Esophagus muscularis mucosa (tissue), 4 donors: Measurements from ENCODE around the gene TBC1D9. TPM values are rescaled to one million over a fixed set of nuclear protein-coding genes. Genes with fewer than 3 reads are reported as not detected.
A peak's percentile ranks its signal among the peaks of the same experiment; 100 is the strongest.

ENCODE experiments used
- DNase-seq: peaks from one replicate; pipeline ENCODE4 v3.0.0-alpha.2; 2017; ENCODE audit errors: extremely low spot score
- H3K27ac ChIP-seq, 4 donors: fragments of 200-600 bp; sonication (generic); replicated peaks in 1 of 4; 1 replicate in 3 of 4; 2 replicates in 1 of 4; pipeline ENCODE4 v1.5.1; 2016 to 2019; ENCODE audit warnings: mild to moderate bottlenecking in 1 of 4
- H3K27me3 ChIP-seq, 4 donors: fragments of 200-600 bp; sonication (generic); one replicate each; pipeline versions ENCODE4 v1.5.1 to v1.6.0; 2016 to 2019
- H3K36me3 ChIP-seq, 4 donors: fragments of 200-600 bp; sonication (generic); one replicate each; pipeline ENCODE4 v1.5.1; 2016 to 2019
- H3K4me1 ChIP-seq, 4 donors: fragments of 200-600 bp; sonication (generic); one replicate each; pipeline ENCODE4 v1.5.1; 2016 to 2019
- H3K4me3 ChIP-seq, 4 donors: fragments of 200-600 bp; sonication (generic); 1 replicate in 2 of 4; 2 replicates in 2 of 4; pipeline ENCODE4 v1.5.1; 2016 to 2019; ENCODE audit warnings: mild to moderate bottlenecking in 4 of 4, moderate library complexity in 1 of 4
- H3K9me3 ChIP-seq, 4 donors: fragments of 200-600 bp; sonication (generic); 1 replicate in 3 of 4; 2 replicates in 1 of 4; pipeline ENCODE4 v1.5.1; 2016 to 2019
- EP300 ChIP-seq: sonication (generic); formaldehyde crosslinking; IDR thresholded peaks from one replicate; pipeline ENCODE4 v1.6.1; 2017; ENCODE audit warnings: antibody characterized with exemption
- POLR2A ChIP-seq: fragments of 450-650 bp; IDR thresholded peaks from one replicate; pipeline ENCODE4 v1.6.1; 2017; ENCODE audit warnings: antibody characterized with exemption, moderate library complexity, mild to moderate bottlenecking, low read depth
- POLR2AphosphoS5 ChIP-seq, 2 donors: sonication (generic); formaldehyde crosslinking; IDR thresholded peaks; one replicate each; pipeline ENCODE4 v1.6.1; 2017; ENCODE audit warnings: antibody characterized with exemption in 2 of 2
- WGBS: methylation state at CpG from one replicate; pipeline ENCODE4 v1.1.5; 2018; 5-methylcytosine and 5-hydroxymethylcytosine counted together
- intact Hi-C: fragments of 100-400 bp; cut with DNase I; formaldehyde crosslinking; loops from one replicate; pipeline ENCODE4 v1.15.1; 2023
- total RNA-seq, 4 donors: library from RNA; depleted of rRNA; stranded (reverse); fragments of >200 nt; gene quantifications; one replicate each; pipeline versions ENCODE4 v1.1.0 to v1.2.1, GENCODE V29; 2016
- TF ChIP-seq, protein P1 (sequence below), 3 experiments: fragments of 200-600 bp in 2 of 3; fragments of 450-650 bp in 1 of 3; sonication (generic) in 2 of 3; IDR thresholded peaks; one replicate each; pipeline ENCODE4 v1.5.1; 2017 to 2019; ENCODE audit warnings: antibody characterized with exemption in 3 of 3, mild to moderate bottlenecking in 2 of 3, moderate library complexity in 1 of 3

Gene TBC1D9
- total RNA-seq, 4 donors from 2014 or later = 15.4 to 23.8 (median 21.3) TPM

DNA sequence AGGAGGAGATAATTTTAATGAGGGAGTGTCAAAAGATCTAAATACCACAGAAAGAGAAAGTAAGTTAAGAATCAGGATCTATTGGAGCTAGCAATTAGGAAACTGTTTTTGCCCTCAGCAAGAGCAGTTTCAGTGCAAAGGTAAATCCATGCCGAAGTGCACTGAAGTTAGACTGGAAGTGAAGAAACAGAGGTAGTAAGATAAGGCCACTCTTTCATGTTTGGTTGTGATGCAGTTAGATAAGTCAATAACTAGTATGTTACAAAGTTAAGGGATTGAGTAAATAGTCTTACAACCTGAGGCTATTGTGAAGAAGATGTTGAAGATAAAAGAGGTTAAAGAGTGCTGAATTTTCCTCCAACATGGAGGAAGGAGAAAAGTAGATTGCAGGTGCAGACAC lies 140.7 kb downstream of the TBC1D9 start:
- no peak for DNase-seq
- no peak for TF ChIP-seq POLR2A
- no peak for TF ChIP-seq EP300
- TF ChIP-seq POLR2AphosphoS5 (IDR thresholded peaks at IDR 0.05) = no peak
- TF ChIP-seq, protein P1, sequence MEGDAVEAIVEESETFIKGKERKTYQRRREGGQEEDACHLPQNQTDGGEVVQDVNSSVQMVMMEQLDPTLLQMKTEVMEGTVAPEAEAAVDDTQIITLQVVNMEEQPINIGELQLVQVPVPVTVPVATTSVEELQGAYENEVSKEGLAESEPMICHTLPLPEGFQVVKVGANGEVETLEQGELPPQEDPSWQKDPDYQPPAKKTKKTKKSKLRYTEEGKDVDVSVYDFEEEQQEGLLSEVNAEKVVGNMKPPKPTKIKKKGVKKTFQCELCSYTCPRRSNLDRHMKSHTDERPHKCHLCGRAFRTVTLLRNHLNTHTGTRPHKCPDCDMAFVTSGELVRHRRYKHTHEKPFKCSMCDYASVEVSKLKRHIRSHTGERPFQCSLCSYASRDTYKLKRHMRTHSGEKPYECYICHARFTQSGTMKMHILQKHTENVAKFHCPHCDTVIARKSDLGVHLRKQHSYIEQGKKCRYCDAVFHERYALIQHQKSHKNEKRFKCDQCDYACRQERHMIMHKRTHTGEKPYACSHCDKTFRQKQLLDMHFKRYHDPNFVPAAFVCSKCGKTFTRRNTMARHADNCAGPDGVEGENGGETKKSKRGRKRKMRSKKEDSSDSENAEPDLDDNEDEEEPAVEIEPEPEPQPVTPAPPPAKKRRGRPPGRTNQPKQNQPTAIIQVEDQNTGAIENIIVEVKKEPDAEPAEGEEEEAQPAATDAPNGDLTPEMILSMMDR (IDR thresholded peaks at IDR 0.05) = no peak
- H3K27me3 ChIP-seq = no peaks in the 10 kb centered on the region
- 96% methylated on average over 1 of the region's 1 CpG for WGBS
- no peaks in the 10 kb centered on the region for H3K4me1 ChIP-seq
- intact Hi-C loops = loop anchor here (10.0 kb wide), 1 partner anchor 239 kb away; no protein-coding TSS in a partner anchor
- H3K4me3 ChIP-seq = no peak overlapping the region
- no peaks in the 10 kb centered on the region for H3K36me3 ChIP-seq
- no peaks in the 10 kb centered on the region for H3K9me3 ChIP-seq
- no peak overlapping the region for H3K27ac ChIP-seq

DNA sequence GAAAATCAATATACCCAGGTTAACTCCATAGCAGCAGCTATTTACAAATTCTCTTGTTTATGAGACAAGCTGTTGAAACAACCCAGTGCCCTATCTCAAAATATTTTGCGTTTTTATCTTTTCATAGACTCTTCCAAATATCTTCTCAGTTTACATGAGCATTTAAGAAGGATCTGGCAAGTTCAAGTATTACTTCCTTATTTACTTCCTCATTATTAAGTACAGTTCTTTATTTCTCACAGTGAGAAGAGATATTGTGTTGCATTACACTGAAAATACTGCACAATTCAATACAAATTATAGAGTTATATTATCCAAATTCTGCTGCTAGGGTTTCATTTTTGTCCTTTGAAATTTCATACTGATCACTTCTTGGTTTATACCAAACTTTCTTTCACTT lies 143.8 kb downstream of the TBC1D9 start:
- no peaks in the 10 kb centered on the region for H3K9me3 ChIP-seq
- intact Hi-C loops = loop anchor here (5.0 to 10.0 kb wide), 2 partner anchors 242 to 255 kb away; no protein-coding TSS in a partner anchor
- H3K27ac ChIP-seq = no peak overlapping the region
- H3K4me1 ChIP-seq = peaks cover 0 to 7% (median 2%) of the 10 kb centered on the region in 4 donors
- TF ChIP-seq POLR2AphosphoS5 (IDR thresholded peaks at IDR 0.05) = no peak
- no peak for TF ChIP-seq POLR2A
- TF ChIP-seq, protein P1 (IDR thresholded peaks at IDR 0.05) = no peak
- TF ChIP-seq EP300 = no peak
- no peaks in the 10 kb centered on the region for H3K27me3 ChIP-seq
- no peak for DNase-seq
- no peaks in the 10 kb centered on the region for H3K36me3 ChIP-seq
- 58% methylated on average over 1 of the region's 1 CpG for WGBS
- H3K4me3 ChIP-seq = no peak overlapping the region

DNA sequence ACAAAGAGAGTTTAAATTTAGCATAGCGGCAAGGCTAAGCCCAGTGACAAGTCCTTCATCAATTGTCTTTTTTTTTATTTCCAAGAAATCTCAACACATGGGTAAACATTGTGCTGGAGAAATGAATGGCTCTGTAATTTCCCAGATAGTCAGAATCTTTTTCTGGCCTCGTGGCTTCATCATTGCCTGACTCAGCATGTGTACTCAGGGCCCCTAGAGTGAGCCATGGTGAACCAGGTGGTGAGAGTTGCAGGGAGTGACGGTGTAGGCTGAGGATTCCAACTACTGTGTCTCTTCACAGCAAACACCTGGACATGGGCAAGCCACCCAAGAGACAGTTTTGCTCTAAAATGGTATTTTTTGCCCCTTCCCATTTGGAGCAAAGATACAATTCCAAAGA lies 144.3 kb downstream of the TBC1D9 start:
- no peaks in the 10 kb centered on the region for H3K36me3 ChIP-seq
- H3K4me3 ChIP-seq = no peak overlapping the region
- H3K27ac ChIP-seq = no peak overlapping the region
- TF ChIP-seq EP300 = no peak
- TF ChIP-seq POLR2AphosphoS5 (IDR thresholded peaks at IDR 0.05) = no peak
- no peak for TF ChIP-seq POLR2A
- intact Hi-C loops = loop anchor here (5.0 to 10.0 kb wide), 2 partner anchors 243 to 255 kb away; no protein-coding TSS in a partner anchor
- no peak for DNase-seq
- WGBS = 65% methylated on average over 3 of the region's 3 CpGs
- H3K27me3 ChIP-seq = no peaks in the 10 kb centered on the region
- no peaks in the 10 kb centered on the region for H3K9me3 ChIP-seq
- H3K4me1 ChIP-seq = peaks cover 0 to 7% (median 2%) of the 10 kb centered on the region in 4 donors

DNA sequence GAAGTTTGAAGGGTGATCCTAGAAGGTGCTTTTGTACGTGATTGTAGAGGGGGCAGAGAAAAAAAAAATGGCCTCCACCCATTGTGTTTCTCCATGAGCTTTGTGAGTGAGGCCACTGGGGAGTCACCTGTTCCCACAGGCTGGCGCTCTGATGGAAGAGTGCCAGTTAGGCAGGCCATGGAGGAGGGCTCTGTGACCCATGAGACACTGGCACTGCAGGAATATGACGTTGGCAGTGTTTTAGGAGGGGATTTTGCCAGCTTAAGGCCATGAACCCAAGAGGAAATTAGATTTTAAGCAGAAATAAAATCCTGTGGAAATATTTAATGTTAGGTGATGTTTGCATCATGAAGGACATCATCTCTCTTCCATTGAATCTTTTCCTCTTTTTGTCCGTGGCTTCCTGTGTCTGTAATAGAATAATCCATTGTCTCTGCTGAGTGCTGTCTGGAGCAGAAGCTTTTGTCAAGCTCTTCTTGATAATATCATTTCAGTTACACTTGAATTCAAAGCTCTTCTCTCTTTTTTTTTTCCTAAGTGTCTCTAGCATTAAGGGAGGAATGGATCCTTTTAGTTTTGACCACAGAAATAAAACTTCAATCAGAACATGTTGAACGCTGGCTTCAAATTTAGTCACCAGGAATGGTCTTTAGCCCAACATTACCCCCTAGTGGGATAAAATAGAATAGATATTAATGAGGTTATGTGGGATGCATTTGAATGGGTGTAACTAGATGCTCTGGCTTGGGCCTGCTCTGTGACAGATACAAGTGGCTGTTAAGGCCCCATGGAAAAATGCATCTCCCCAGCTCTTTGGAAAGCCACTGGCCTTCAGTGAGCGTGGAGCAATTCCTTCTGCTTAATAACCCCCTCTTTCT lies 146.4 kb downstream of the TBC1D9 start:
- Histone ChIP-seq H3K27me3 (no peaks in the 10 kb centered on the region), H3K4me3 (no peak overlapping the region), H3K4me1 (peaks cover 0 to 7% (median 2%) of the 10 kb centered on the region in 4 donors), H3K9me3 (no peaks in the 10 kb centered on the region), H3K27ac (no peak overlapping the region), H3K36me3 (no peaks in the 10 kb centered on the region)
- DNase-seq = no peak
- TF ChIP-seq EP300 (no peak), POLR2A (no peak), POLR2AphosphoS5 (IDR thresholded peaks at IDR 0.05) (no peak)
- TF ChIP-seq, protein P1 (IDR thresholded peaks at IDR 0.05) = peak; percentile 41 to 54 (median 46)
- intact Hi-C loops = loop anchor here (5.0 to 10.0 kb wide), 2 partner anchors 245 to 252 kb away; no protein-coding TSS in a partner anchor
- 52% methylated on average over 6 of the region's 6 CpGs for WGBS

DNA sequence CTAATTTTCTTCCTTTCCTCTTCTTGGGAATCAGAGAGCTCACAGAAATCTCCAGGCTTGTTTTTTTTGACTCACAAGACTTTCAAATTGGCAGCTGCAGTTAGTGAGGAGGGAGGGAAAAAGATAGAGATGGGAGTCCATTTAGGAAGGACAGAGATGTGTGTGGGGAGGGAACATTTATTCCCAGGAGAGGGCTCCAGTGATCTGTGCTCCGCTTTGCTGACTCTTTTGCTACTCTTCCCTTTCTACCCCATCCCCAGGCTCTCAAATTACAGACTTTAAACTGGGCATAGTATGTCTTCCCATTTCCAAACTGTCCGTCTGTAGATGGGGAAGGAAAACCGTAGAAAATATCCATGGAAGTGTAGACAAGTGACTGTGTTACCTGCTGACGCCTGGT lies 148.3 kb downstream of the TBC1D9 start:
- no peak for DNase-seq
- Histone ChIP-seq H3K36me3 (no peaks in the 10 kb centered on the region), H3K27ac (no peak overlapping the region), H3K4me1 (peaks cover 0 to 8% (median 3%) of the 10 kb centered on the region in 4 donors), H3K9me3 (no peaks in the 10 kb centered on the region), H3K27me3 (no peaks in the 10 kb centered on the region), H3K4me3 (no peak overlapping the region)
- WGBS = 88% methylated on average over 4 of the region's 4 CpGs
- intact Hi-C loops = no loop called here
- TF ChIP-seq POLR2A (no peak), POLR2AphosphoS5 (IDR thresholded peaks at IDR 0.05) (no peak), EP300 (no peak)
- TF ChIP-seq, protein P1 (IDR thresholded peaks at IDR 0.05) = no peak
